ENCODE measurements around the gene SAG. TPM values are rescaled to one million over a fixed set of nuclear protein-coding genes. Genes with fewer than 3 reads are reported as not detected.

Gene SAG
- total and polyA plus RNA-seq, 5 donors from 2014 or later = 1.7 TPM; not detected in 4

DNA sequence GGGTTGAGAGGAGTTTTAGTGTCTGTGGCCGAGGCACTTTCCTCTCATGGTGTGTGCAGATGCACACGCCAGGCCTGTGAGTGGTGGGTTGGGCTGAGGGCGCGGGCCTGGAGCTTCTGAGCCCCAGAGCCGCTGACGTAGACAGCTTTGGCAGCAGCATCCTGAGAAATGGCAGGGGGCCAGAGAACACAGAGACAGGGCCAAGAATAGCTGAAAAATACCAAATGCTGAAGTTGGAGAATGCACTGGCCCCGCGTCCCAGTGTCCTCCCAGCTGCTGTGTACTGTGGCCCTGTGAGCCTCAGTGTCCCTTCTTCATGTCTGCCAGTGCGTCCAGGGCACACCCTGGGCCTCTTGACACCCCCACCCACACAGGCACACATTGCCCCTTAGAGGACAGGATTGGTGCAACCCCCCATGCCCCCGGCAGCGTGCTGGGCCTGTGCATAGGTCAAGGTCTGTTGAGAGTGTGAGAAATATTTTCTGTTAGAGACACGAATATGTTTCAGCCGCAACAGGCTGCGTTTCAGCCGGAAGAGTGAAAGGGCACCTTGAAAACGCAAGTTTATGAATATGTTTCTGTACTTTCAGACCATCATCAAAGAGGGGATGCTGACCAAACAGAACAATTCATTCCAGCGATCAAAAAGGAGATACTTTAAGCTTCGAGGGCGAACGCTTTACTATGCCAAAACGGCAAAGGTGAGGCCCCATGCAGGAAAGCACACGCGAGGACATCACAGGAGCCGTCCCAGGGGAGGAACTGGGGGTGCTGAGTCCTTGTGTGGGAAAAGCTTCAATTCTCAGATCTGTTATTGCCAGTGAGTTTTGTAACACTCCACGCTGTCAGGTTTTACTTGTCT, 80.3 kb downstream of the SAG start:
- no peak for ATAC-seq (ENCODE audit: low read depth in 2 of 2)
- DNase-seq = no peak
- no peaks in the 10 kb centered on the region for H3K9me3 ChIP-seq (ENCODE audit: control insufficient read depth in 2 of 2, low read length in 2 of 2)
- peak overlapping the region in 2 of 3 donors; percentile 79 to 85 for H3K27ac Mint-ChIP-seq
- H3K4me3 Mint-ChIP-seq = peak overlapping the region in 1 of 4 donors; percentile 10
- no peak overlapping the region for H3K27ac ChIP-seq (ENCODE audit: insufficient read depth, low read length, poor library complexity, severe bottlenecking)
- H3K4me1 ChIP-seq (ENCODE audit: control insufficient read depth, insufficient read depth, low read length, poor library complexity, severe bottlenecking) = peaks cover 20% of the 10 kb centered on the region
- no peak overlapping the region for H3K4me3 ChIP-seq (ENCODE audit: low read depth, low read length)
- peaks cover 37% of the 10 kb centered on the region for H3K36me3 Mint-ChIP-seq
- H3K9me3 Mint-ChIP-seq = no peaks in the 10 kb centered on the region
- no peaks in the 10 kb centered on the region for H3K27me3 ChIP-seq (ENCODE audit: control insufficient read depth, insufficient read depth, low read length)
- H3K27me3 Mint-ChIP-seq = no peaks in the 10 kb centered on the region
- H3K36me3 ChIP-seq (ENCODE audit: control insufficient read depth, insufficient read depth, low read length) = peaks cover 32% of the 10 kb centered on the region
- H3K4me1 Mint-ChIP-seq = peaks cover 16 to 48% (median 27%) of the 10 kb centered on the region in 4 donors

DNA sequence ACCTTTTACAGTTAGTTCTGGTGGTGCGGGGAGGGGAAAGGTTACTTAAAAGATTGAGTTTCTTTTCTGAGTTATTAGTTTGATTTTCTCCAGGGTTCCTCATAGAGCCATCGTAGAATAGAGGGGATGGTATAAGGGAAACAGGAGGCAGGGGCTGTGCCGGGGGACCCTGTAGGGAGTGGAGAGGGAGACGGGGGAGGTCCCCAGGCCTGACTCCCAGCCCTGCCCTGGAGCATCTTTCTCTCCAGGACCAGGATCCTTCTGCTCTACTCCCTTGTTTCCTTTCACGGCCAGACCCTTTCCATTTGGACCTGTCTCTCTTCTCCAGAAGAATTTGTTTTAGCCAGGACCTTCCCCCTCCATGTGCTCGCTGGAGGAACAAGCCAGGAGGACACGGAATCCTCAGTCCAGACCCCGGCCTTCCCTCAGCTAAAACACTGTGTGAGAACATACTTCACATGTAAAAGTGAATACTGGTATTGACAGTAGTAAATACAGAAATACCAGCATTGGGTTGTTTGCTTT, 82.0 kb downstream of the SAG start:
- peaks cover 36% of the 10 kb centered on the region for H3K36me3 Mint-ChIP-seq

DNA sequence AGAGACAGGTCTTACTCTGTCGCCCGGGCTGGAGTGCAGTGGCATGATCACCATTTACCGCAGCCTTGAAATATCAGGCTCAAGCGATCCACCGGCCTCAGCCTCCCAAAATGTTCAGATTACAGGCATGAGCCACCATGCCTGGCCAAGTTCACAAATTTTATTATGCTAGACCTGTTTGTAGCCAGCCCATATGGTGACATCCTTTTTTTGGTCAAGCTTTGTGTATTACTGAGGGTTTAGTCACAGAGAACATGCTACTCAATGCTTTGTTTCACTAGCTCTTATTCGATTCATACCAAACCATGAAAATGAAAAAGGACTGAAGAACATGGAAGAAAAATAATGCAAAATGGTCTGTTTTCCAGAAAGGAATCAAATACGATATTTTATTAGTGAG, 88.1 kb downstream of the SAG start:
- H3K27me3 ChIP-seq (ENCODE audit: control insufficient read depth, insufficient read depth, low read length) = no peaks in the 10 kb centered on the region
- H3K36me3 Mint-ChIP-seq = peaks cover 37% of the 10 kb centered on the region
- H3K4me3 ChIP-seq (ENCODE audit: low read depth, low read length) = no peak overlapping the region
- no peak overlapping the region for H3K27ac ChIP-seq (ENCODE audit: insufficient read depth, low read length, poor library complexity, severe bottlenecking)
- H3K9me3 ChIP-seq (ENCODE audit: control insufficient read depth in 2 of 2, low read length in 2 of 2) = no peaks in the 10 kb centered on the region
- DNase-seq (no peak), ATAC-seq (ENCODE audit: low read depth in 2 of 2) (no peak)
- no peaks in the 10 kb centered on the region for H3K27me3 Mint-ChIP-seq
- H3K4me1 Mint-ChIP-seq = peaks cover 0 to 45% (median 20%) of the 10 kb centered on the region in 4 donors
- H3K9me3 Mint-ChIP-seq = no peaks in the 10 kb centered on the region
- peaks cover 17% of the 10 kb centered on the region for H3K4me1 ChIP-seq (ENCODE audit: control insufficient read depth, insufficient read depth, low read length, poor library complexity, severe bottlenecking)
- peak overlapping the region; percentile 43 to 90 (median 64) for H3K27ac Mint-ChIP-seq
- H3K36me3 ChIP-seq (ENCODE audit: control insufficient read depth, insufficient read depth, low read length) = peaks cover 14% of the 10 kb centered on the region
- H3K4me3 Mint-ChIP-seq = no peak overlapping the region

More for the DNA sequence above, 82.0 kb downstream of the SAG start:
- no peak overlapping the region for H3K4me3 Mint-ChIP-seq
- peaks cover 17% of the 10 kb centered on the region for H3K4me1 ChIP-seq (ENCODE audit: control insufficient read depth, insufficient read depth, low read length, poor library complexity, severe bottlenecking)
- ATAC-seq (ENCODE audit: low read depth in 2 of 2) (no peak), DNase-seq (no peak)
- H3K9me3 ChIP-seq (ENCODE audit: control insufficient read depth in 2 of 2, low read length in 2 of 2) = no peaks in the 10 kb centered on the region
- no peaks in the 10 kb centered on the region for H3K27me3 Mint-ChIP-seq
- H3K36me3 ChIP-seq (ENCODE audit: control insufficient read depth, insufficient read depth, low read length) = peaks cover 32% of the 10 kb centered on the region
- H3K4me1 Mint-ChIP-seq = peaks cover 11 to 34% (median 20%) of the 10 kb centered on the region in 4 donors
- H3K9me3 Mint-ChIP-seq = no peaks in the 10 kb centered on the region
- H3K4me3 ChIP-seq (ENCODE audit: low read depth, low read length) = no peak overlapping the region
- H3K27ac Mint-ChIP-seq = peak overlapping the region; percentile 68 to 78 (median 72)
- no peaks in the 10 kb centered on the region for H3K27me3 ChIP-seq (ENCODE audit: control insufficient read depth, insufficient read depth, low read length)
- H3K27ac ChIP-seq (ENCODE audit: insufficient read depth, low read length, poor library complexity, severe bottlenecking) = no peak overlapping the region

Other genes with a start within 250 kb of the SAG start
- gene INPP5D, start 247.5 kb upstream of the SAG start, total RNA-seq = 278 TPM
- gene INPP5D, start 247.5 kb upstream of the SAG start, polyA plus RNA-seq = 10 to 100 TPM; 56.9 to 79.8 (median 69.0) TPM
- 125 TPM for gene ATG16L1, start 56.1 kb upstream of the SAG start, total RNA-seq
- gene ATG16L1, start 56.1 kb upstream of the SAG start, polyA plus RNA-seq = 10 to 100 TPM; 15.2 to 23.5 (median 19.0) TPM
- gene DGKD, start 46.7 kb downstream of the SAG start, total RNA-seq = 161 TPM
- gene DGKD, start 46.7 kb downstream of the SAG start, polyA plus RNA-seq = 10 to 100 TPM; 11.3 to 12.7 (median 11.4) TPM